Stimulated activated CD8-positive, alpha-beta memory T cell treated with anti-CD3 and anti-CD28 coated beads, Interleukin-15, amount 100 ng/mL, for 1 hour (primary cell): ENCODE results near the gene ZCCHC8.

ENCODE experiments used
- DNase-seq: peaks from one replicate; pipeline ENCODE4 v3.0.0-alpha.2; 2020; ENCODE audit warnings: low read depth

The ZCCHC8 gene

GRCh38 chr12:122427403-122427802 is 73.3 kb downstream of the ZCCHC8 start:
- no peak for DNase-seq

- no peak for DNase-seq
These were observed 77.2 kb downstream of the ZCCHC8 start for GRCh38 chr12:122423258-122424165.

GRCh38 chr12:122422730-122423257 is 77.9 kb downstream of the ZCCHC8 start:
- DNase-seq = no peak

GRCh38 chr12:122421821-122422729 is 78.7 kb downstream of the ZCCHC8 start, which contains the start of gene CLIP1:
Gene CLIP1 (minus strand): TSS chr12:122422669. CDS start chr12:122380452, 42,217 bp downstream.
- DNase-seq = peak; percentile 12
